HepG2 (cell line): ENCODE data around the gene TEDC2.

Experiments used
- CTCF ChIP-seq: sonication (generic); formaldehyde crosslinking; IDR thresholded peaks from 2 replicates; pipeline ENCODE4 v1.5.0; 2020; ENCODE audit warnings: mild to moderate bottlenecking, missing genetic modification reagents, moderate library complexity
- EEA1 ChIP-seq: sonication (generic); formaldehyde crosslinking; IDR thresholded peaks from 2 replicates; pipeline ENCODE4 v1.5.1; 2020; ENCODE audit warnings: mild to moderate bottlenecking, missing genetic modification reagents, borderline replicate concordance
- ERF ChIP-seq: IDR thresholded peaks from 2 replicates; pipeline ENCODE4 v1.6.1; 2018; ENCODE audit warnings: missing biosample characterization, missing genetic modification reagents
- FOXP1 ChIP-seq, 2 experiments: fragments of 450-650 bp in 1 of 2; IDR thresholded peaks; 2 replicates each; pipeline ENCODE4 v1.6.1; 2017 to 2018; ENCODE audit warnings: antibody characterized with exemption in 1 of 2
- GABPA ChIP-seq, 2 experiments: IDR thresholded peaks; 2 replicates each; pipeline ENCODE4 v1.6.1; 2011 to 2016; ENCODE audit warnings: low read depth in 2 of 2, low read length in 1 of 2, missing biosample characterization in 1 of 2, missing genetic modification characterization in 1 of 2
- HMG20A ChIP-seq: IDR thresholded peaks from 2 replicates; pipeline ENCODE4 v1.6.1; 2016; ENCODE audit warnings: borderline replicate concordance
- HNRNPH1 ChIP-seq: fragments of 200-400 bp; formaldehyde crosslinking; optimal IDR thresholded peaks from 2 replicates; pipeline ENCODE3; 2017; ENCODE audit warnings: mild to moderate bottlenecking, low read depth, low read length
- MYC ChIP-seq: sonication (generic); formaldehyde crosslinking; IDR thresholded peaks from 2 replicates; pipeline ENCODE4 v1.9.0; 2021; ENCODE audit warnings: missing genetic modification reagents, borderline replicate concordance
- POLR2G ChIP-seq: fragments of 200-400 bp; formaldehyde crosslinking; IDR thresholded peaks from 2 replicates; pipeline ENCODE4 v1.6.1; 2018; ENCODE audit warnings: mild to moderate bottlenecking, low read depth, low read length, moderate library complexity
- RBFOX2 ChIP-seq: fragments of 200-400 bp; formaldehyde crosslinking; IDR thresholded peaks from 2 replicates; pipeline ENCODE4 v1.6.1; 2017; ENCODE audit warnings: low read depth, mild to moderate bottlenecking, low read length
- SP4 ChIP-seq: sonication (generic); formaldehyde crosslinking; IDR thresholded peaks from 2 replicates; pipeline ENCODE4 v1.8.1; 2023; ENCODE audit warnings: mild to moderate bottlenecking, missing genetic modification reagents
- ZNF333 ChIP-seq: sonication (generic); formaldehyde crosslinking; IDR thresholded peaks from 2 replicates; pipeline ENCODE4 v1.4.0; 2020; ENCODE audit warnings: mild to moderate bottlenecking, missing genetic modification reagents, borderline replicate concordance
- ZNF362 ChIP-seq: sonication (generic); formaldehyde crosslinking; IDR thresholded peaks from 2 replicates; pipeline ENCODE4 v1.4.0; 2020; ENCODE audit warnings: missing genetic modification reagents, mild to moderate bottlenecking, borderline replicate concordance

GRCh38 chr16:2496223-2497115 is 36.6 kb downstream of the TEDC2 start:
- no peak for TF ChIP-seq RBFOX2
- TF ChIP-seq ERF, result no peak
- no peak for TF ChIP-seq MYC (CRISPR knock-in tag)
- no peak for TF ChIP-seq POLR2G
- no peak for TF ChIP-seq HNRNPH1
- TF ChIP-seq FOXP1 (IDR thresholded peaks at IDR 0.05), result no peak
- TF ChIP-seq FOXP1 (CRISPR knock-in tag; IDR thresholded peaks at IDR 0.05), result no peak
- TF ChIP-seq EEA1 (CRISPR knock-in tag), result no peak
- no peak for TF ChIP-seq CTCF
- no peak for TF ChIP-seq ZNF362
- TF ChIP-seq GABPA (IDR thresholded peaks at IDR 0.05; ENCODE audit: low read depth, low read length), result no peak
- TF ChIP-seq GABPA (CRISPR knock-in tag; IDR thresholded peaks at IDR 0.05; ENCODE audit: low read depth), result no peak
- TF ChIP-seq SP4, result no peak
- no peak for TF ChIP-seq HMG20A
- no peak for TF ChIP-seq ZNF333 (CRISPR knock-in tag)
